IMR-90 (cell line): ENCODE measurements around the gene WWC1. TPM values are rescaled to one million over a fixed set of nuclear protein-coding genes. Genes with fewer than 3 reads are reported as not detected.
A peak's percentile ranks its signal among the peaks of the same experiment; 100 is the strongest.

Experiments
- ATAC-seq: fragments of 200-7000 bp; cut with Tn5 transposase; 2 replicates; pipeline ENCODE4 v1.9.1; 2020; ENCODE audit warnings: low read depth, mild to moderate bottlenecking, moderate library complexity
- BruUV-seq: library from RNA; stranded (reverse); fragments of 400-500 nt; replicated peaks from 2 replicates; lab custom pipeline; 2021; lab: Mats Ljungman, UMichigan
- CTCF ChIA-PET: fragments of 300-600 bp; formaldehyde crosslinking; extraction: SDS; loops from one replicate; lab custom pipeline; 2021; ENCODE audit warnings: antibody characterized with exemption; lab: Yijun Ruan, JAX
- POLR2A ChIA-PET: fragments of 300-600 bp; sonication (Branson Sonifier 250); formaldehyde crosslinking; loops from one replicate; lab custom pipeline; 2022; ENCODE audit warnings: antibody characterized with exemption; ENCODE audit not compliant: unreplicated experiment; lab: Charles Lee
- DNase-seq: peaks from one replicate; pipeline ENCODE4 v3.0.0; 2013
- H2AFZ ChIP-seq: replicated peaks from 2 replicates; pipeline ENCODE3; 2013; ENCODE audit warnings: low read length, mild to moderate bottlenecking; ENCODE audit not compliant: poor library complexity
- H2AK5ac ChIP-seq: 2 replicates; pipeline ENCODE4 v1.6.1; 2013; ENCODE audit warnings: low read depth, low read length, inconsistent platforms
- H2AK9ac ChIP-seq: replicated peaks from 2 replicates; pipeline ENCODE3; 2013; ENCODE audit warnings: mild to moderate bottlenecking, low read depth, low read length, moderate library complexity; ENCODE audit not compliant: poor library complexity
- H2BK120ac ChIP-seq: 2 replicates; pipeline ENCODE4 v1.6.1; 2013; ENCODE audit warnings: low read depth, low read length, inconsistent platforms
- H2BK15ac ChIP-seq: 3 replicates; pipeline ENCODE4 v1.6.1; 2013; ENCODE audit warnings: low read depth, low read length, inconsistent platforms
- H2BK20ac ChIP-seq: 2 replicates; pipeline ENCODE4 v1.6.1; 2013; ENCODE audit warnings: low read depth, mild to moderate bottlenecking, inconsistent platforms, low read length, moderate library complexity
- H2BK5ac ChIP-seq: 2 replicates; pipeline ENCODE4 v1.6.1; 2013; ENCODE audit warnings: mild to moderate bottlenecking, low read depth, low read length, inconsistent platforms; ENCODE audit not compliant: poor library complexity, severe bottlenecking
- H3K14ac ChIP-seq: replicated peaks from 2 replicates; pipeline ENCODE4 v1.6.1; 2013; ENCODE audit warnings: low read depth, low read length, inconsistent platforms
- H3K18ac ChIP-seq: 2 replicates; pipeline ENCODE4 v1.6.1; 2013; ENCODE audit warnings: low read depth, low read length, control low read depth
- H3K23ac ChIP-seq: 2 replicates; pipeline ENCODE4 v1.6.1; 2013; ENCODE audit warnings: low read depth, low read length, inconsistent platforms
- H3K27ac ChIP-seq: 2 replicates; pipeline ENCODE4 v1.5.1; 2013; ENCODE audit warnings: mild to moderate bottlenecking, control low read depth, low read length; ENCODE audit not compliant: insufficient read depth
- H3K27me3 ChIP-seq: 2 replicates; pipeline ENCODE4 v1.6.1; 2013; ENCODE audit warnings: low read length; ENCODE audit not compliant: control insufficient read depth, insufficient read depth
- H3K36me3 ChIP-seq: 2 replicates; pipeline ENCODE4 v1.6.1; 2013; ENCODE audit warnings: low read length, mixed read lengths; ENCODE audit not compliant: control insufficient read depth, insufficient read depth
- H3K4ac ChIP-seq: 2 replicates; pipeline ENCODE4 v1.6.1; 2013; ENCODE audit warnings: low read depth, low read length, inconsistent platforms
- H3K4me1 ChIP-seq: 2 replicates; pipeline ENCODE4 v1.6.1; 2013; ENCODE audit warnings: low read length, mixed read lengths; ENCODE audit not compliant: control insufficient read depth, insufficient read depth
- H3K4me2 ChIP-seq: 2 replicates; pipeline ENCODE4 v1.6.1; 2013; ENCODE audit warnings: low read depth, mild to moderate bottlenecking, control low read depth, low read length, moderate library complexity
- H3K4me3 ChIP-seq: 2 replicates; pipeline ENCODE4 v1.5.1; 2013; ENCODE audit warnings: low read depth, mild to moderate bottlenecking, control low read depth, low read length, moderate library complexity; ENCODE audit not compliant: insufficient read depth
- H3K56ac ChIP-seq: 2 replicates; pipeline ENCODE4 v1.6.1; 2013; ENCODE audit warnings: low read length, inconsistent platforms; ENCODE audit not compliant: insufficient read depth; ENCODE audit errors: extremely low read depth
- H3K79me1 ChIP-seq, 2 experiments: 2 replicates each; pipeline ENCODE4 v1.6.1; 2013; ENCODE audit warnings: low read length in 2 of 2, inconsistent platforms in 1 of 2, low read depth in 1 of 2
- H3K9ac ChIP-seq: 2 replicates; pipeline ENCODE4 v1.6.1; 2013; ENCODE audit warnings: low read depth, low read length, control low read depth
- H3K9me1 ChIP-seq: 2 replicates; pipeline ENCODE4 v1.6.1; 2013; ENCODE audit warnings: low read length, inconsistent platforms; ENCODE audit not compliant: insufficient read depth
- H3K9me3 ChIP-seq: 2 replicates; pipeline ENCODE4 v1.6.1; 2013; ENCODE audit warnings: low read length; ENCODE audit not compliant: control insufficient read depth, insufficient read depth
- H4K20me1 ChIP-seq: 2 replicates; pipeline ENCODE4 v1.6.1; 2013; ENCODE audit warnings: low read length, inconsistent platforms; ENCODE audit not compliant: insufficient read depth
- H4K5ac ChIP-seq: 2 replicates; pipeline ENCODE4 v1.6.1; 2013; ENCODE audit warnings: mild to moderate bottlenecking, low read depth, low read length, control low read depth
- H4K8ac ChIP-seq, 2 experiments: 2 replicates each; pipeline ENCODE4 v1.6.1; 2013; ENCODE audit warnings: low read depth in 2 of 2, low read length in 2 of 2, control low read depth in 1 of 2, inconsistent platforms in 1 of 2
- H4K91ac ChIP-seq: 2 replicates; pipeline ENCODE4 v1.6.1; 2013; ENCODE audit warnings: low read depth, low read length, inconsistent platforms; ENCODE audit not compliant: insufficient read depth
- BHLHE40 ChIP-seq: fragments of 150-350 bp; IDR thresholded peaks from 2 replicates; pipeline ENCODE4 v1.6.1; 2016; ENCODE audit warnings: mild to moderate bottlenecking, low read depth, low read length
- CHD1 ChIP-seq: IDR thresholded peaks from 2 replicates; pipeline ENCODE4 v1.6.1; 2012; ENCODE audit warnings: low read depth, low read length, improper control_type of control experiment
- NFE2L2 ChIP-seq: fragments of 150-350 bp; IDR thresholded peaks from 2 replicates; pipeline ENCODE4 v1.6.1; 2016; ENCODE audit warnings: low read depth, mild to moderate bottlenecking, low read length
- RCOR1 ChIP-seq: IDR thresholded peaks from 2 replicates; pipeline ENCODE4 v1.6.1; 2012; ENCODE audit warnings: mild to moderate bottlenecking, low read length, improper control_type of control experiment; ENCODE audit not compliant: insufficient replicate concordance
- USF2 ChIP-seq: fragments of 150-350 bp; IDR thresholded peaks from 2 replicates; pipeline ENCODE4 v1.6.1; 2017; ENCODE audit warnings: mild to moderate bottlenecking, antibody characterized with exemption, low read length, low read depth
- WGBS, 2 experiments: methylation state at CpG; one replicate each; pipeline versions ENCODE4 v1.1.5 to v1.1.7; 2013; ENCODE audit warnings: missing lambda C conversion rate in 2 of 2; ENCODE audit not compliant: insufficient read length in 1 of 2; ENCODE audit errors: extremely low coverage in 2 of 2; 5-methylcytosine and 5-hydroxymethylcytosine counted together
- dilution Hi-C: fragments of 300-500 bp; cut with HindIII; formaldehyde crosslinking; loops from one replicate; pipeline ENCODE4 v1.14.3; 2018; ENCODE audit warnings: low sequenced_read_pairs; ENCODE audit not compliant: unreplicated experiment
- in situ Hi-C: fragments of 300-500 bp; cut with MboI; formaldehyde crosslinking; loops from 3 replicates; pipeline ENCODE4 v1.14.3; 2019; ENCODE audit warnings: low sequenced_read_pairs, inconsistent platforms, mixed read lengths
- intact Hi-C: fragments of 100-400 bp; cut with micrococcal nuclease; formaldehyde crosslinking; loops from 2 replicates; pipeline ENCODE4 v1.10.0; 2022
- polyA plus RNA-seq, 3 experiments: library from polyadenylated mRNA; depleted of rRNA; stranded (reverse); fragments of >200 nt; gene quantifications; 2 replicates each; pipeline ENCODE4 v1.2.3, GENCODE V29; 2012; ENCODE audit warnings: low replicate concordance in 1 of 3
- total RNA-seq: library from RNA; depleted of rRNA; stranded (reverse); fragments of >200 nt; gene quantifications from 2 replicates; pipeline ENCODE4 v1.2.3, GENCODE V29; 2012

WWC1 gene
- total and polyA plus RNA-seq, 2 of the 4 experiments (the other 2 are of a cell fraction): 9.1 to 10.3 TPM

- CTCF ChIA-PET: interaction anchor here (0.6 to 0.7 kb wide), 2 partner anchors 8 to 20 kb away, joined by 3 to 7 read pairs; no protein-coding TSS in a partner anchor
- TF ChIP-seq CHD1: no peak
- no peak for TF ChIP-seq USF2
- no peak for TF ChIP-seq NFE2L2
- no peak for TF ChIP-seq BHLHE40
- TF ChIP-seq RCOR1: no peak
- no TSS peak for BruUV-seq
- Histone ChIP-seq H3K9me1 (no peaks in the 10 kb centered on the region), H3K14ac (no peak overlapping the region), H3K4ac (no peak overlapping the region), H3K27ac (no peak overlapping the region), H3K4me3 (no peak overlapping the region), H3K79me1 (0 out of 4 replicates have a peak, but pooled peaks cover 0 to 4% of the 10 kb centered on the region in 2 experiments), H2BK20ac (no peak overlapping the region), H3K56ac (no peak overlapping the region), H4K91ac (no peak overlapping the region), H3K4me2 (no peak overlapping the region), H4K20me1 (no peaks in the 10 kb centered on the region), H3K9ac (no peak overlapping the region), H2BK120ac (no peak overlapping the region), H2AK5ac (no peak overlapping the region), H2AK9ac (no peak overlapping the region), H3K9me3 (no peaks in the 10 kb centered on the region), H3K27me3 (no peaks in the 10 kb centered on the region), H4K8ac (0 out of 4 replicates have a peak overlapping the region, but pooled peaks of 1 of the 2 experiments have one; percentile 39), H3K36me3 (peaks cover 11% of the 10 kb centered on the region), H4K5ac (no peak overlapping the region), H3K18ac (no peak overlapping the region), H2AFZ (no peak overlapping the region), H3K23ac (no peak overlapping the region), H2BK15ac (no peak overlapping the region), H2BK5ac (no peak overlapping the region), H3K4me1 (no peaks in the 10 kb centered on the region)
- DNase-seq: no peak
- in situ Hi-C loops: no loop called here
- POLR2A ChIA-PET: no interaction called here
- no peak for ATAC-seq
- no CpG with 5 or more reads among the region's 3 CpGs for WGBS, 2 experiments
- intact Hi-C loops: no loop called here
- dilution Hi-C loops: no loop called here
Observed at GRCh38 chr5:168382421-168382820, 91.0 kb downstream of the WWC1 start.
